CD4-positive, alpha-beta T cell treated with Interferon alpha-2 for 1 hour (primary cell): ENCODE results near the gene LGI1.
"Not testable (repeated sequence)": the region's sequence is repeated elsewhere in the genome, so short reads cannot be mapped to it uniquely, and the experiment has no call there.

Experiments used
- DNase-seq, 2 donors: peaks; one replicate each; pipeline ENCODE4 v3.0.0-alpha.2; 2020 to 2022

LGI1 gene

GRCh38 chr10:93807371-93807770 is 49.6 kb downstream of the LGI1 start:
- no peak for DNase-seq

- no peak for DNase-seq
Measured at GRCh38 chr10:93812659-93813338, 55.1 kb downstream of the LGI1 start.

GRCh38 chr10:93813507-93814465 is 56.0 kb downstream of the LGI1 start:
- DNase-seq: peak; percentile 20 to 39

GRCh38 chr10:93815304-93816096 is 57.8 kb downstream of the LGI1 start:
- no peak for DNase-seq

- DNase-seq: peak; percentile 5 to 33
Measured at GRCh38 chr10:93816123-93816747, 58.5 kb downstream of the LGI1 start.

- no peak for DNase-seq
Measured at GRCh38 chr10:93818086-93818485, 60.4 kb downstream of the LGI1 start.

GRCh38 chr10:93819520-93819919 is 61.8 kb downstream of the LGI1 start:
- no peak for DNase-seq

GRCh38 chr10:93820434-93820833 is 62.7 kb downstream of the LGI1 start:
- DNase-seq: no peak

- no peak for DNase-seq
Measured at GRCh38 chr10:93821051-93821772, 63.5 kb downstream of the LGI1 start.

GRCh38 chr10:93826355-93826754 is 68.6 kb downstream of the LGI1 start:
- no peak for DNase-seq

- DNase-seq: peak in 1 of 2 donors; percentile 13
Measured at GRCh38 chr10:93827056-93827804, 69.5 kb downstream of the LGI1 start.

- DNase-seq: not testable (repeated sequence)
Measured at GRCh38 chr10:93831065-93831464, 73.3 kb downstream of the LGI1 start.

GRCh38 chr10:93835770-93836169 is 78.0 kb downstream of the LGI1 start:
- DNase-seq: no peak

GRCh38 chr10:93837822-93838221 is 80.1 kb downstream of the LGI1 start:
- no peak for DNase-seq

GRCh38 chr10:93838278-93838677 is 80.5 kb downstream of the LGI1 start:
- DNase-seq: no peak

- DNase-seq: no peak
Measured at GRCh38 chr10:93841961-93842360, 84.2 kb downstream of the LGI1 start.

GRCh38 chr10:93844979-93845626 is 87.4 kb downstream of the LGI1 start:
- no peak for DNase-seq
